ENCODE measurements around the gene TRIM71.

- TF ChIP-seq, protein P1, sequence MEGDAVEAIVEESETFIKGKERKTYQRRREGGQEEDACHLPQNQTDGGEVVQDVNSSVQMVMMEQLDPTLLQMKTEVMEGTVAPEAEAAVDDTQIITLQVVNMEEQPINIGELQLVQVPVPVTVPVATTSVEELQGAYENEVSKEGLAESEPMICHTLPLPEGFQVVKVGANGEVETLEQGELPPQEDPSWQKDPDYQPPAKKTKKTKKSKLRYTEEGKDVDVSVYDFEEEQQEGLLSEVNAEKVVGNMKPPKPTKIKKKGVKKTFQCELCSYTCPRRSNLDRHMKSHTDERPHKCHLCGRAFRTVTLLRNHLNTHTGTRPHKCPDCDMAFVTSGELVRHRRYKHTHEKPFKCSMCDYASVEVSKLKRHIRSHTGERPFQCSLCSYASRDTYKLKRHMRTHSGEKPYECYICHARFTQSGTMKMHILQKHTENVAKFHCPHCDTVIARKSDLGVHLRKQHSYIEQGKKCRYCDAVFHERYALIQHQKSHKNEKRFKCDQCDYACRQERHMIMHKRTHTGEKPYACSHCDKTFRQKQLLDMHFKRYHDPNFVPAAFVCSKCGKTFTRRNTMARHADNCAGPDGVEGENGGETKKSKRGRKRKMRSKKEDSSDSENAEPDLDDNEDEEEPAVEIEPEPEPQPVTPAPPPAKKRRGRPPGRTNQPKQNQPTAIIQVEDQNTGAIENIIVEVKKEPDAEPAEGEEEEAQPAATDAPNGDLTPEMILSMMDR (IDR thresholded peaks at IDR 0.05 in 2 of 3, conservative IDR thresholded peaks at IDR 0.05 in 1 of 3; ENCODE audit: borderline replicate concordance in 1 of 3, insufficient read depth in 1 of 3, low read depth in 2 of 3, low read length in 2 of 3) = no peak
- TF ChIP-seq POLR2A (IDR thresholded peaks at IDR 0.05; ENCODE audit: borderline replicate concordance, extremely low read depth, insufficient read depth, insufficient read length) (no peak), REST (IDR thresholded peaks at IDR 0.05; ENCODE audit: low read depth) (no peak), JUND (IDR thresholded peaks at IDR 0.05) (no peak), POLR2AphosphoS5 (IDR thresholded peaks at IDR 0.05; ENCODE audit: low read depth, low read length) (no peak), MAX (IDR thresholded peaks at IDR 0.05) (no peak), YY1 (IDR thresholded peaks at IDR 0.05; ENCODE audit: extremely low read depth, insufficient replicate concordance, low read depth, low read length) (no peak), EZH2 (IDR thresholded peaks at IDR 0.05) (no peak), CEBPB (IDR thresholded peaks at IDR 0.05; ENCODE audit: low read depth) (no peak), RAD21 (IDR thresholded peaks at IDR 0.05; ENCODE audit: low read depth) (no peak), ZNF274 (IDR thresholded peaks at IDR 0.05; ENCODE audit: low read depth, low read length) (no peak), EZH2phosphoT487 (IDR thresholded peaks at IDR 0.05; ENCODE audit: borderline replicate concordance) (no peak)
- TF ChIP-seq, protein P2, sequence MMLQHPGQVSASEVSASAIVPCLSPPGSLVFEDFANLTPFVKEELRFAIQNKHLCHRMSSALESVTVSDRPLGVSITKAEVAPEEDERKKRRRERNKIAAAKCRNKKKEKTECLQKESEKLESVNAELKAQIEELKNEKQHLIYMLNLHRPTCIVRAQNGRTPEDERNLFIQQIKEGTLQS (IDR thresholded peaks at IDR 0.05) = no peak
- TF ChIP-seq, protein P3, sequence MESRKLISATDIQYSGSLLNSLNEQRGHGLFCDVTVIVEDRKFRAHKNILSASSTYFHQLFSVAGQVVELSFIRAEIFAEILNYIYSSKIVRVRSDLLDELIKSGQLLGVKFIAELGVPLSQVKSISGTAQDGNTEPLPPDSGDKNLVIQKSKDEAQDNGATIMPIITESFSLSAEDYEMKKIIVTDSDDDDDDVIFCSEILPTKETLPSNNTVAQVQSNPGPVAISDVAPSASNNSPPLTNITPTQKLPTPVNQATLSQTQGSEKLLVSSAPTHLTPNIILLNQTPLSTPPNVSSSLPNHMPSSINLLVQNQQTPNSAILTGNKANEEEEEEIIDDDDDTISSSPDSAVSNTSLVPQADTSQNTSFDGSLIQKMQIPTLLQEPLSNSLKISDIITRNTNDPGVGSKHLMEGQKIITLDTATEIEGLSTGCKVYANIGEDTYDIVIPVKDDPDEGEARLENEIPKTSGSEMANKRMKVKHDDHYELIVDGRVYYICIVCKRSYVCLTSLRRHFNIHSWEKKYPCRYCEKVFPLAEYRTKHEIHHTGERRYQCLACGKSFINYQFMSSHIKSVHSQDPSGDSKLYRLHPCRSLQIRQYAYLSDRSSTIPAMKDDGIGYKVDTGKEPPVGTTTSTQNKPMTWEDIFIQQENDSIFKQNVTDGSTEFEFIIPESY (IDR thresholded peaks at IDR 0.05; ENCODE audit: extremely low read depth, insufficient replicate concordance, low read length) = no peak
Measured at GRCh38 chr3:32831062-32831461, 13.3 kb downstream of the TRIM71 start.

Measured in HCT116 (cell line).